Activated naive CD8-positive, alpha-beta T cell treated with anti-CD3 and anti-CD28 coated beads for 36 hours (primary cell): ENCODE results near the gene ALDH4A1. TPM values are rescaled to one million over a fixed set of nuclear protein-coding genes. Genes with fewer than 3 reads are reported as not detected.
A peak's percentile ranks its signal among the peaks of the same experiment; 100 is the strongest.

ENCODE experiments used
- DNase-seq: peaks from one replicate; pipeline ENCODE4 v3.0.0; 2021
- H3K27ac Mint-ChIP-seq: one replicate; pipeline ENCODE4 v1.8.0; 2022; ENCODE audit warnings: mild to moderate bottlenecking, moderate library complexity, mixed read lengths
- H3K27me3 Mint-ChIP-seq: one replicate; pipeline ENCODE4 v1.8.0; 2022; ENCODE audit warnings: mild to moderate bottlenecking, mixed read lengths
- H3K36me3 Mint-ChIP-seq: one replicate; pipeline ENCODE4 v1.8.0; 2021; ENCODE audit warnings: mild to moderate bottlenecking, mixed read lengths
- H3K4me1 Mint-ChIP-seq: one replicate; pipeline ENCODE4 v1.8.0; 2021; ENCODE audit warnings: mixed read lengths
- H3K4me3 Mint-ChIP-seq: one replicate; pipeline ENCODE4 v1.8.0; 2022; ENCODE audit warnings: mild to moderate bottlenecking, moderate library complexity, mixed read lengths
- H3K9me3 Mint-ChIP-seq: one replicate; pipeline ENCODE4 v1.8.0; 2022; ENCODE audit warnings: mixed read lengths
- total RNA-seq, 2 experiments: library from RNA; stranded (reverse); gene quantifications; one replicate each; pipeline ENCODE4 v1.2.3, GENCODE V29; 2021

Gene ALDH4A1
- total RNA-seq, 2 experiments from 2014 or later = 3.9 to 4.7 TPM

- Mint-ChIP-seq H3K27me3 (no peaks in the 10 kb centered on the region), H3K36me3 (no peaks in the 10 kb centered on the region), H3K9me3 (no peaks in the 10 kb centered on the region), H3K4me3 (no peak overlapping the region), H3K27ac (no peak overlapping the region), H3K4me1 (no peaks in the 10 kb centered on the region)
- DNase-seq = no peak
Measured at GRCh38 chr1:18883079-18883478, 19.3 kb downstream of the ALDH4A1 start.

- no peak overlapping the region for H3K4me3 Mint-ChIP-seq
- H3K27me3 Mint-ChIP-seq = no peaks in the 10 kb centered on the region
- DNase-seq = no peak
- no peaks in the 10 kb centered on the region for H3K4me1 Mint-ChIP-seq
- H3K27ac Mint-ChIP-seq = no peak overlapping the region
- H3K9me3 Mint-ChIP-seq = no peaks in the 10 kb centered on the region
- no peaks in the 10 kb centered on the region for H3K36me3 Mint-ChIP-seq
Measured at GRCh38 chr1:18882486-18882885, 19.9 kb downstream of the ALDH4A1 start.

- DNase-seq = no peak
- no peaks in the 10 kb centered on the region for H3K27me3 Mint-ChIP-seq
- no peak overlapping the region for H3K27ac Mint-ChIP-seq
- no peaks in the 10 kb centered on the region for H3K36me3 Mint-ChIP-seq
- no peaks in the 10 kb centered on the region for H3K9me3 Mint-ChIP-seq
- H3K4me3 Mint-ChIP-seq = no peak overlapping the region
- H3K4me1 Mint-ChIP-seq = no peaks in the 10 kb centered on the region
Measured at GRCh38 chr1:18881642-18882431, 20.5 kb downstream of the ALDH4A1 start.

- Mint-ChIP-seq H3K27me3 (no peaks in the 10 kb centered on the region), H3K4me1 (no peaks in the 10 kb centered on the region), H3K36me3 (no peaks in the 10 kb centered on the region), H3K9me3 (no peaks in the 10 kb centered on the region), H3K27ac (no peak overlapping the region), H3K4me3 (no peak overlapping the region)
- DNase-seq = no peak
Measured at GRCh38 chr1:18881164-18881563, 21.2 kb downstream of the ALDH4A1 start.

GRCh38 chr1:18880585-18880984 lies 21.8 kb downstream of the ALDH4A1 start:
- no peak for DNase-seq
- no peaks in the 10 kb centered on the region for H3K27me3 Mint-ChIP-seq
- H3K36me3 Mint-ChIP-seq = no peaks in the 10 kb centered on the region
- H3K9me3 Mint-ChIP-seq = no peaks in the 10 kb centered on the region
- H3K4me3 Mint-ChIP-seq = no peak overlapping the region
- no peak overlapping the region for H3K27ac Mint-ChIP-seq
- H3K4me1 Mint-ChIP-seq = no peaks in the 10 kb centered on the region

GRCh38 chr1:18879791-18880309 lies 22.5 kb downstream of the ALDH4A1 start:
- Mint-ChIP-seq H3K4me3 (no peak overlapping the region), H3K4me1 (no peaks in the 10 kb centered on the region), H3K27ac (no peak overlapping the region), H3K27me3 (no peaks in the 10 kb centered on the region), H3K36me3 (no peaks in the 10 kb centered on the region), H3K9me3 (no peaks in the 10 kb centered on the region)
- DNase-seq = no peak

- H3K27me3 Mint-ChIP-seq = no peaks in the 10 kb centered on the region
- H3K9me3 Mint-ChIP-seq = no peaks in the 10 kb centered on the region
- H3K4me3 Mint-ChIP-seq = no peak overlapping the region
- no peak overlapping the region for H3K27ac Mint-ChIP-seq
- H3K4me1 Mint-ChIP-seq = no peaks in the 10 kb centered on the region
- no peaks in the 10 kb centered on the region for H3K36me3 Mint-ChIP-seq
- DNase-seq = no peak
Measured at GRCh38 chr1:18879215-18879790, 23.1 kb downstream of the ALDH4A1 start.

GRCh38 chr1:18878538-18879214 lies 23.7 kb downstream of the ALDH4A1 start:
- Mint-ChIP-seq H3K4me1 (no peaks in the 10 kb centered on the region), H3K4me3 (no peak overlapping the region), H3K27me3 (no peaks in the 10 kb centered on the region), H3K27ac (no peak overlapping the region), H3K36me3 (no peaks in the 10 kb centered on the region), H3K9me3 (no peaks in the 10 kb centered on the region)
- DNase-seq = no peak

GRCh38 chr1:18877282-18877681 lies 25.1 kb downstream of the ALDH4A1 start:
- Mint-ChIP-seq H3K27ac (no peak overlapping the region), H3K9me3 (no peaks in the 10 kb centered on the region), H3K36me3 (no peaks in the 10 kb centered on the region), H3K4me3 (no peak overlapping the region), H3K27me3 (no peaks in the 10 kb centered on the region), H3K4me1 (no peaks in the 10 kb centered on the region)
- DNase-seq = no peak

- no peaks in the 10 kb centered on the region for H3K27me3 Mint-ChIP-seq
- DNase-seq = no peak
- H3K27ac Mint-ChIP-seq = no peak overlapping the region
- H3K4me3 Mint-ChIP-seq = no peak overlapping the region
- H3K36me3 Mint-ChIP-seq = no peaks in the 10 kb centered on the region
- H3K4me1 Mint-ChIP-seq = no peaks in the 10 kb centered on the region
- no peaks in the 10 kb centered on the region for H3K9me3 Mint-ChIP-seq
Measured at GRCh38 chr1:18876210-18876609, 26.1 kb downstream of the ALDH4A1 start.

- Mint-ChIP-seq H3K36me3 (no peaks in the 10 kb centered on the region), H3K9me3 (no peaks in the 10 kb centered on the region), H3K27ac (no peak overlapping the region), H3K27me3 (no peaks in the 10 kb centered on the region), H3K4me1 (no peaks in the 10 kb centered on the region), H3K4me3 (no peak overlapping the region)
- DNase-seq = no peak
Measured at GRCh38 chr1:18875796-18876128, 26.6 kb downstream of the ALDH4A1 start.

GRCh38 chr1:18875107-18875795 lies 27.1 kb downstream of the ALDH4A1 start:
- no peaks in the 10 kb centered on the region for H3K27me3 Mint-ChIP-seq
- no peak overlapping the region for H3K27ac Mint-ChIP-seq

GRCh38 chr1:18874600-18874999 lies 27.8 kb downstream of the ALDH4A1 start:
- DNase-seq = no peak
- Mint-ChIP-seq H3K27me3 (no peaks in the 10 kb centered on the region), H3K4me1 (no peaks in the 10 kb centered on the region), H3K36me3 (no peaks in the 10 kb centered on the region), H3K4me3 (no peak overlapping the region), H3K9me3 (no peaks in the 10 kb centered on the region), H3K27ac (no peak overlapping the region)

More at GRCh38 chr1:18875107-18875795, 27.1 kb downstream of the ALDH4A1 start:
- no peaks in the 10 kb centered on the region for H3K36me3 Mint-ChIP-seq
- no peaks in the 10 kb centered on the region for H3K4me1 Mint-ChIP-seq
- no peak overlapping the region for H3K4me3 Mint-ChIP-seq
- no peaks in the 10 kb centered on the region for H3K9me3 Mint-ChIP-seq
- DNase-seq = peak; percentile 60

- Mint-ChIP-seq H3K4me1 (no peaks in the 10 kb centered on the region), H3K4me3 (no peak overlapping the region), H3K27me3 (no peaks in the 10 kb centered on the region), H3K36me3 (no peaks in the 10 kb centered on the region), H3K9me3 (no peaks in the 10 kb centered on the region), H3K27ac (no peak overlapping the region)
- DNase-seq = no peak
Measured at GRCh38 chr1:18874036-18874435, 28.3 kb downstream of the ALDH4A1 start.

GRCh38 chr1:18872071-18872611 lies 30.2 kb downstream of the ALDH4A1 start:
- Mint-ChIP-seq H3K27ac (no peak overlapping the region), H3K36me3 (no peaks in the 10 kb centered on the region), H3K4me3 (no peak overlapping the region), H3K4me1 (no peaks in the 10 kb centered on the region), H3K9me3 (no peaks in the 10 kb centered on the region), H3K27me3 (no peaks in the 10 kb centered on the region)
- DNase-seq = no peak
